NOMO-1 treated with dmso at 0.1 percent for 144 hours (cell line): ENCODE results near the gene EML2.
A peak's percentile ranks its signal among the peaks of the same experiment; 100 is the strongest.
"Not testable (repeated sequence)": the region's sequence is repeated elsewhere in the genome, so short reads cannot be mapped to it uniquely, and the experiment has no call there.

Experiments
- DNase-seq: peaks from one replicate; lab custom pipeline; 2025; ENCODE audit not compliant: unreplicated experiment; lab: John Stamatoyannopoulos, UW

The EML2 gene

GRCh38 chr19:45615795-45616703, 23.1 kb downstream of the EML2 start:
- DNase-seq, result peak; percentile 46

- not testable (repeated sequence) for DNase-seq
Observed at GRCh38 chr19:45615056-45615455, 24.1 kb downstream of the EML2 start.

GRCh38 chr19:45613926-45614725, 25.1 kb downstream of the EML2 start:
- DNase-seq, result peak; percentile 41

- DNase-seq, result no peak
Observed at GRCh38 chr19:45608948-45609347, 30.2 kb downstream of the EML2 start.

GRCh38 chr19:45607071-45608029, 31.8 kb downstream of the EML2 start:
- DNase-seq, result no peak

GRCh38 chr19:45601524-45602374, 37.4 kb downstream of the EML2 start, which contains the start of gene GPR4:
TSS of gene GPR4 (minus strand) at chr19:45602212. CDS start at chr19:45591866, 10,346 bp downstream.
- DNase-seq, result no peak

- no peak for DNase-seq
Observed at GRCh38 chr19:45601115-45601514, 38.1 kb downstream of the EML2 start.

- no peak for DNase-seq
Observed at GRCh38 chr19:45600340-45600885, 38.8 kb downstream of the EML2 start.

- no peak for DNase-seq
Observed at GRCh38 chr19:45599286-45599685, 39.9 kb downstream of the EML2 start.

GRCh38 chr19:45598267-45599001, 40.8 kb downstream of the EML2 start:
- DNase-seq, result no peak

GRCh38 chr19:45597425-45598111, 41.6 kb downstream of the EML2 start:
- no peak for DNase-seq

- DNase-seq, result no peak
Observed at GRCh38 chr19:45595814-45596213, 43.4 kb downstream of the EML2 start.

- no peak for DNase-seq
Observed at GRCh38 chr19:45593520-45593919, 45.7 kb downstream of the EML2 start.

- DNase-seq, result no peak
Observed at GRCh38 chr19:45592366-45592765, 46.8 kb downstream of the EML2 start.

GRCh38 chr19:45591638-45592005, 47.6 kb downstream of the EML2 start:
- no peak for DNase-seq

- no peak for DNase-seq
Observed at GRCh38 chr19:45591004-45591637, 48.1 kb downstream of the EML2 start.

- no peak for DNase-seq
Observed at GRCh38 chr19:45590300-45591003, 48.7 kb downstream of the EML2 start.
